H1 (cell line): Measurements from ENCODE around the gene TRIM47. TPM values are rescaled to one million over a fixed set of nuclear protein-coding genes. Genes with fewer than 3 reads are reported as not detected.

Source experiments
- BCL11A ChIP-seq, 2 experiments: IDR thresholded peaks; one replicate each; pipeline ENCODE4 v1.6.1; 2011; ENCODE audit warnings: low read depth in 2 of 2, low read length in 2 of 2, mild to moderate bottlenecking in 2 of 2
- CTBP2 ChIP-seq: IDR thresholded peaks from 2 replicates; pipeline ENCODE4 v1.7.0; 2011; ENCODE audit warnings: borderline replicate concordance, mild to moderate bottlenecking, moderate library complexity, mixed read lengths, low read length; ENCODE audit not compliant: insufficient read depth, insufficient read length
- JUN ChIP-seq: IDR thresholded peaks from 2 replicates; pipeline ENCODE4 v1.6.1; 2011; ENCODE audit warnings: low read depth, mild to moderate bottlenecking, improper control_type of control experiment, low read length
- POU5F1 ChIP-seq: IDR thresholded peaks from 2 replicates; pipeline ENCODE4 v1.6.1; 2011; ENCODE audit warnings: low read depth, mild to moderate bottlenecking, low read length, moderate library complexity
- RXRA ChIP-seq: IDR thresholded peaks from 2 replicates; pipeline ENCODE4 v1.6.1; 2011; ENCODE audit warnings: low read depth, mild to moderate bottlenecking, low read length, moderate library complexity; ENCODE audit not compliant: insufficient read depth
- SIX5 ChIP-seq: IDR thresholded peaks from 2 replicates; pipeline ENCODE4 v1.6.1; 2011; ENCODE audit warnings: mild to moderate bottlenecking, low read depth, low read length
- SRF ChIP-seq: IDR thresholded peaks from 2 replicates; pipeline ENCODE4 v1.6.1; 2011; ENCODE audit warnings: mild to moderate bottlenecking, low read depth, low read length, moderate library complexity
- polyA plus RNA-seq, 7 experiments: library from polyadenylated mRNA; depleted of rRNA in 3 of 7; stranded (reverse) in 5 of 7; unstranded in 2 of 7; fragments of >200 nt in 5 of 7; fragments of 200-250 nt in 2 of 7; gene quantifications; 1 replicate in 5 of 7; 2 replicates in 1 of 7; 4 replicates in 1 of 7; pipeline versions ENCODE4 v1.2.1 to v1.2.3, GENCODE V29; 2011 to 2013; ENCODE audit warnings: missing spikeins in 2 of 7, mixed read lengths in 2 of 7
- total RNA-seq: library from RNA; stranded (reverse); fragmentation: NEBNext Ultra II Directional; extraction: Animal tissue kit (Norgen Biotek cat#: 25700); gene quantifications from 2 replicates; pipeline ENCODE4 v1.2.1, GENCODE V29; 2021
- TF ChIP-seq, protein P1 (sequence below): IDR thresholded peaks from 2 replicates; pipeline ENCODE4 v1.6.1; 2012; ENCODE audit warnings: low read length, inconsistent platforms

TRIM47 gene
- total and polyA plus RNA-seq, 2 of the 8 experiments (the other 6 are each of a cell fraction or from before 2014, with no cell fraction given), result 6.3 to 6.4 TPM

DNA sequence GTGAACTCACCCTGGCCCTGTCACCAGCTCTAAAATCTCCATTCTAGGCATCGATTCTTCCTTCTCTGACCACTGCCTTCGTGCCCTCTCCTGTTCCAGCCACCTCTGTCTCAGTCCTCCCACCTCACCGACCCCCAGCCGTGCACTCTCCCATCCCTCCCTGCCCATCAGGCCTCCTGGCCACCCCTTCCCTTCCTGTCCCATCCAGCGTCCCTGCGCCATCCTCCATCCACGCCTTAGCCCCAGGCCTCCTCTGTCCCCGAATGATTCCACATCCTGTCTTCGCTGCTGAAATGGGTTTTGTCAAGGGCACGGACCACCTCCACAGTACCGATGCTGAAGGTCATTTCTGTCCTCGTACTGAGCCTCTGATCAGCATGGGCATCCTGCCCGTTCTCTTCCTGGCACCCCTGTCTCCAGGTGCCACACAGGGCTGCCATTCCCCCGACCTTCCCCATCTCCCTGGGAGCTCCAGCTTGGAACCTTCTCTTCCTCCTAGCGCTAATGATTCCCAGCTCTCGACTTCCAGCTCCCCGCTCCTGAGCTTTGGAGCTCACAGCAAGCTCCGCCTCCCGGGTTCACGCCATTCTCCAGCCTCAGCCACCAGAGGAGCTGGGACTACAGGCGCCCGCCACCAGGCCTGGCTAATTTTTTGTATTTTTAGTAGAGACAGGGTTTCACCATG lies 15.8 kb upstream of the TRIM47 start (continued):
- TF ChIP-seq JUN, result no peak
- TF ChIP-seq, protein P1, sequence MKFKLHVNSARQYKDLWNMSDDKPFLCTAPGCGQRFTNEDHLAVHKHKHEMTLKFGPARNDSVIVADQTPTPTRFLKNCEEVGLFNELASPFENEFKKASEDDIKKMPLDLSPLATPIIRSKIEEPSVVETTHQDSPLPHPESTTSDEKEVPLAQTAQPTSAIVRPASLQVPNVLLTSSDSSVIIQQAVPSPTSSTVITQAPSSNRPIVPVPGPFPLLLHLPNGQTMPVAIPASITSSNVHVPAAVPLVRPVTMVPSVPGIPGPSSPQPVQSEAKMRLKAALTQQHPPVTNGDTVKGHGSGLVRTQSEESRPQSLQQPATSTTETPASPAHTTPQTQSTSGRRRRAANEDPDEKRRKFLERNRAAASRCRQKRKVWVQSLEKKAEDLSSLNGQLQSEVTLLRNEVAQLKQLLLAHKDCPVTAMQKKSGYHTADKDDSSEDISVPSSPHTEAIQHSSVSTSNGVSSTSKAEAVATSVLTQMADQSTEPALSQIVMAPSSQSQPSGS, result no peak; the same call in 1 of the 2 replicates
- TF ChIP-seq SIX5, result no peak
- TF ChIP-seq SRF, result no peak
- no peak for TF ChIP-seq RXRA
- TF ChIP-seq BCL11A (IDR thresholded peaks at IDR 0.05; ENCODE audit: low read depth in 2 of 2, low read length in 2 of 2), result no peak
- no peak for TF ChIP-seq CTBP2
- TF ChIP-seq POU5F1, result no peak
